HEK293 (cell line): Measurements from ENCODE around the gene SEMA4C.

Experiments
- ATF2 ChIP-seq: fragments of 450-650 bp; formaldehyde crosslinking; IDR thresholded peaks from 2 replicates; pipeline ENCODE4 v1.5.1; 2016; ENCODE audit warnings: missing biosample characterization, missing genetic modification characterization, low read depth
- CTCF ChIP-seq: fragments of 450-650 bp; formaldehyde crosslinking; IDR thresholded peaks from 2 replicates; pipeline ENCODE4 v1.5.1; 2016; ENCODE audit warnings: missing biosample characterization, missing genetic modification characterization
- GLIS2 ChIP-seq: fragments of 450-650 bp; formaldehyde crosslinking; IDR thresholded peaks from 2 replicates; pipeline ENCODE4 v1.5.1; 2016; ENCODE audit warnings: missing biosample characterization, missing genetic modification characterization
- KLF9 ChIP-seq: fragments of 450-650 bp; formaldehyde crosslinking; IDR thresholded peaks from 2 replicates; pipeline ENCODE4 v1.5.1; 2016; ENCODE audit warnings: missing biosample characterization, missing genetic modification characterization, low read depth
- PBX3 ChIP-seq: sonication (generic); formaldehyde crosslinking; IDR thresholded peaks from 2 replicates; pipeline ENCODE4 v1.8.1; 2022; ENCODE audit warnings: mild to moderate bottlenecking, moderate library complexity, missing genetic modification reagents
- ZBTB17 ChIP-seq: fragments of 450-650 bp; formaldehyde crosslinking; IDR thresholded peaks from 2 replicates; pipeline ENCODE4 v1.5.1; 2016; ENCODE audit warnings: missing biosample characterization, missing genetic modification characterization
- ZFP41 ChIP-seq: fragments of 450-650 bp; formaldehyde crosslinking; IDR thresholded peaks from 2 replicates; pipeline ENCODE4 v1.5.1; 2016; ENCODE audit warnings: missing biosample characterization, missing genetic modification characterization, borderline replicate concordance
- ZNF10 ChIP-seq: fragments of 450-650 bp; formaldehyde crosslinking; IDR thresholded peaks from 2 replicates; pipeline ENCODE4 v1.5.1; 2017; ENCODE audit warnings: missing biosample characterization, missing genetic modification characterization
- ZNF138 ChIP-seq: fragments of 450-650 bp; formaldehyde crosslinking; IDR thresholded peaks from 2 replicates; pipeline ENCODE4 v1.5.1; 2016; ENCODE audit warnings: missing biosample characterization, missing genetic modification characterization, borderline replicate concordance
- ZNF324 ChIP-seq: fragments of 450-650 bp; formaldehyde crosslinking; IDR thresholded peaks from 2 replicates; pipeline ENCODE4 v1.5.1; 2016; ENCODE audit warnings: missing biosample characterization, missing genetic modification characterization
- ZNF341 ChIP-seq: fragments of 450-650 bp; formaldehyde crosslinking; IDR thresholded peaks from 2 replicates; pipeline ENCODE4; 2016; ENCODE audit warnings: low read depth, missing biosample characterization, missing genetic modification characterization
- ZNF362 ChIP-seq: fragments of 450-650 bp; formaldehyde crosslinking; IDR thresholded peaks from 2 replicates; pipeline ENCODE4 v1.5.1; 2016; ENCODE audit warnings: missing biosample characterization, missing genetic modification characterization
- ZNF624 ChIP-seq: fragments of 450-650 bp; formaldehyde crosslinking; IDR thresholded peaks from 2 replicates; pipeline ENCODE4 v1.5.1; 2017; ENCODE audit warnings: missing biosample characterization, missing genetic modification characterization

- TF ChIP-seq CTCF, result no peak
- no peak for TF ChIP-seq ZNF341
- TF ChIP-seq ZNF362 (tag by site-specific recombination), result no peak
- TF ChIP-seq ZNF138 (tag by site-specific recombination), result no peak
- TF ChIP-seq ZNF324, result no peak
- TF ChIP-seq PBX3, result no peak
- TF ChIP-seq ATF2, result no peak
- no peak for TF ChIP-seq ZNF624 (tag by site-specific recombination)
- TF ChIP-seq ZBTB17 (tag by site-specific recombination), result no peak
- no peak for TF ChIP-seq GLIS2 (tag by site-specific recombination)
- TF ChIP-seq ZFP41 (tag by site-specific recombination), result no peak
- TF ChIP-seq KLF9 (tag by site-specific recombination), result no peak
- no peak for TF ChIP-seq ZNF10 (tag by site-specific recombination)
Observed at GRCh38 chr2:96835830-96836229, 34.0 kb downstream of the SEMA4C start.
